HG02970 (cell line): Measurements from ENCODE around the gene VWA1.
"Not testable (repeated sequence)": the region's sequence is repeated elsewhere in the genome, so short reads cannot be mapped to it uniquely, and the experiment has no call there.

Experiments used
- ATAC-seq: cut with Tn5 transposase; IDR thresholded peaks from one replicate; pipeline ENCODE4 v1.9.1; 2021; ENCODE audit warnings: mild to moderate bottlenecking, moderate library complexity, moderate number of reproducible peaks; ENCODE audit not compliant: unreplicated experiment, low FRiP score

VWA1 gene

DNA sequence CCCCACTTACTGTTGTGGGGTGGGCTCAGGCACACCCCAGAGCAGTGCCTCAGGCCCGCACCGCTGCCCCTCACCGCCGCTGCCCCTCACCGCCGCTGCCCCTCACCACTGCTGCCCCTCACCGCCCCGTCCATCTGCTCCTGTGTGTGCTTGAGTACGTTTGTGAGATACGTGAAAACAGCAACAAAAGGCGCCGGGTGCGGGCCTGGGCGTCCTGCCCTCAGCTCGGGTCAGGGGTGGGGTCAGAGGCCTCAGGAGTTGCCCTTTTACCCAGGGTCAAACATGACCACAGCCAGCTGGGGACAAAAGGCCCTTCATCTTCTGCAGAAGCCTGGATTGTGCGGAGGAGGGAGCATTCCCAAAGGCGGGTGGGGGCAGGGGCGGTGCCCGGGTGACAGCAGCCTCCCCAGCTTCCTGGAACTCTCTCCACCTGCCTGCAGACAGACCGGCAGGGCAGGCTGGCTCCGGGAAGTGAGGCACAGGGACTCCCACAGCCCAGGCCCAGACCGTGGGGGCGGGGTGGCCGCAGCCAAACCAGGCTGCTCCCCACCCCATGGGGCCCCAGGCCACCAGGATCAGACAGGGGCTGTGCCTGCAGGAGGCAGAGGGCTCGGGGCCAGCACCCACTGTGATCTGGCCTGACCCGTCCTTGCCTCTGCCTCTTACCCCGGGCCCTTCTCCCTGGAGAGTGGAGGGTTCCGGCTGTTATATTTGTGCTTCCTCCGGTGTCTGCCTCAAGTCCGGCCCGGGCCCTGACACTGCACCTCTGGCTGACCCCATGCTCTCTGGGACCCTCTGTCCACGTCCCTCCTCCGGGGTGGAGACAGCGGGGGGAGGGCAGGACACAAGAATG is 2.3 kb upstream of the VWA1 start:
- no peak for ATAC-seq

DNA sequence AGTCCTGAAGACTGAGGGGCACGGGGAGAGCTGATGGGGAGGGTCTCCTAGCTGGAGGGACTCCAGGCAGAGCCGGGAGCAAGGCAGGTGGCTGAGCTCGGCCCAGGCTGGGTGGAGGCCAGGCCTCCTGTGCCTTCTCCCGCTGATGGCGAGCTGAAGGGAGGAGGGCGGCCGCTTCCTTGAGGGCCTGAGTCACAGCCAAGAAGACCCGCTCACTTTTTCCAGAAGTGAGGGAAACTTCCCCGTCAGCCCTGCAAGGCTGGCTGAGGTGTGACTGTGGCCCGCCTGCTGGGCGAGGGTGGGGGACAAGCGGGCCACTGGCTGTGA is 1.7 kb upstream of the VWA1 start:
- ATAC-seq = no peak

DNA sequence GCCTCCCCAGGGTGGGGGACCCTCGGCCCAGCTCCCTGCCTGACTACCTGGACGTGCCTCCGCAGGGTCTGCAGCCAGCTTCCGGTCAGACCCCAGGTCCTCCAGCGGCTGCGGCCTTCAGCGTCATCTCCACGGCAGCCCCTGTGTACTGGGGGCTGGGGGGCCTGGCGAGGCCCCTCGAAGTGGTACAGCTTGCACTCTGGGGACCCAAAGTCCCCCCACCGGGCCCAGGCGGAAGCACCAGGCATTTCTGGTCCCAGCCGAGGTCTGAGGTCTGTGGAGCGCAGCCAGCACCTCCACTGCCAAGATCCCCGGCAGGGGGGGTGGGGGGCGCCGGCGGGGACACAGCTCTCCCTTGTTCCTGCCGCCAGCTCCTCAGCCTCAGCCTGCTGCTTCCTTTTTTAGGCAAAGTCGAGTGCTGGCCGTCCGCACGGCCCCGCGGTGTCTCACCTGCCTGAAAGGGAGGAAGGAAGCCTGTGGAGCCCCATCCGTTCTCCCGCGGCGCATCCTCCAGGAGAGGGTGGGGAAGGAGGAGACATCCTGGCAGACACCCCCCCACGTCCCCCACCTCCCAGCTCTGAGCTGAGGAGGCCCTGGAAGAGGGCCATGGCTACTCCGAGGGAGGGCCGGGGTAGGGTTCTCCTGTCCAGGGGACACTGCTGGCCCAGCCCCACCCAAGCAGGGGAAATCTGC is 1.2 kb upstream of the VWA1 start:
- ATAC-seq = no peak

DNA sequence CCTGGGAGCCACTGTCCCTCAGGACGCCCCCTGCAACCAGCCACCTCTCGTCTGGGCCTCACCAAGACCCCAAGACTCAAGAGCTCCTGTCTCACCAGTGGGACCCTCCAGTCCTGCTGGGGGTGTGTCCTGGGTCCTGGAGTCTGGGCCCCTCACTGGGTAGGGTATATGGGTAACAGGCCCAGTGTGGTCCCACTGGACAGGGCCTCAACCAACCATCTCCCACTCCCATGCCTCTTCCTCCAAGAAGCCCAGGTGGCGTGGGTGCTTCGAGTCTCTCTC is 725 bp upstream of the VWA1 start:
- no peak for ATAC-seq

DNA sequence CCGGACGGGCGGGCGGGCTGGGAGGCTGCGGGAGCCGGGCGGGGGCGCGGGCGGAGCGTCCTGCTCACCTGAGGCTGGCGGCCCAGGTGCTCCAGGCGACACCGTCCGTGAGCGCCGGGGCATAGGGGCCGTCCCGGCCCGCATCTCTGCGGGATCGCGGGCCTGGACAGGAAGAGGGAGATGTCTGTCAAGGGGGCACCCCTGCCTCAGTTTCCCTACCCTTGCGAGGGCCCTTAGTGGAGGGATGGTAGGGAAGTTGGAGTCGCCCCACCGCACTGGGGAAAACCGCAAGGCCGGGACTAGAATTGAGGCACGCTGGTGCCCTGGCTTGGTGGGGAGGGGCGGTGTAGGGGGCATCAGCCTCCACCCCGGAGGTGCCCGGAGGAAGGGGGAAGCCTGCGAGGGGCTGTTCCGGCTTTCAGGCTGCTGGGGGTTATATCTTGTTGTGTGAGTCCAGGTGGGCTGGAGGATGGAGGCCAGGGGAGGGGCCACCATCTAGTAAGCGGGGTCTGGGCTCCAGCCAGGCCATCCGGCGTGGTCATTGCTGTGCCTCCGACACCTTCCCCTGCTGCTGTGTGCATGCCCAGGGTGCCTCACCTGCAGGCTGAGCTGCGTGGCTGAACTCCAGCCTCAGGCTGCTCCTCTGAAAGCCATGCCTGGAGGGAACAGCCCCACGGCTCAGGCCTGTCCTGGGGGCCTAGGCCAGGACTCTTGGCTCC is 580 bp downstream of the VWA1 start:
- ATAC-seq = no peak

DNA sequence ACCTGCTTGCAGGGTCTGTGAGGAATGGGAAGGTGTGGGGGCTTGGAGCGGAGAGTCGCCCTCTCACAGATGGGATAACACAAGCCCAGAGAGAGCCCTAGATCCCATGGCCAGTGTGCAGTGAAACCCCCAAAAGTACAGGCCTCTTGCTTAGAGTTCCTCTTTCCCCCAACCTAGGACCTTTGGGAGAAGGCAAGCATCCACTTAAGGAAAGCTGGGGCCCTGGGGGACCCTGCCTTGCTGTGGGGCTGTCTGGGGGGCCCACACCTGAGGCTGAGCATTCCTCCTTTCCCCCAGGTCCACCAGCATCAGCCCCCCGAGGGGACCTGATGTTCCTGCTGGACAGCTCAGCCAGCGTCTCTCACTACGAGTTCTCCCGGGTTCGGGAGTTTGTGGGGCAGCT is 1.1 kb downstream of the VWA1 start:
- ATAC-seq = no peak

DNA sequence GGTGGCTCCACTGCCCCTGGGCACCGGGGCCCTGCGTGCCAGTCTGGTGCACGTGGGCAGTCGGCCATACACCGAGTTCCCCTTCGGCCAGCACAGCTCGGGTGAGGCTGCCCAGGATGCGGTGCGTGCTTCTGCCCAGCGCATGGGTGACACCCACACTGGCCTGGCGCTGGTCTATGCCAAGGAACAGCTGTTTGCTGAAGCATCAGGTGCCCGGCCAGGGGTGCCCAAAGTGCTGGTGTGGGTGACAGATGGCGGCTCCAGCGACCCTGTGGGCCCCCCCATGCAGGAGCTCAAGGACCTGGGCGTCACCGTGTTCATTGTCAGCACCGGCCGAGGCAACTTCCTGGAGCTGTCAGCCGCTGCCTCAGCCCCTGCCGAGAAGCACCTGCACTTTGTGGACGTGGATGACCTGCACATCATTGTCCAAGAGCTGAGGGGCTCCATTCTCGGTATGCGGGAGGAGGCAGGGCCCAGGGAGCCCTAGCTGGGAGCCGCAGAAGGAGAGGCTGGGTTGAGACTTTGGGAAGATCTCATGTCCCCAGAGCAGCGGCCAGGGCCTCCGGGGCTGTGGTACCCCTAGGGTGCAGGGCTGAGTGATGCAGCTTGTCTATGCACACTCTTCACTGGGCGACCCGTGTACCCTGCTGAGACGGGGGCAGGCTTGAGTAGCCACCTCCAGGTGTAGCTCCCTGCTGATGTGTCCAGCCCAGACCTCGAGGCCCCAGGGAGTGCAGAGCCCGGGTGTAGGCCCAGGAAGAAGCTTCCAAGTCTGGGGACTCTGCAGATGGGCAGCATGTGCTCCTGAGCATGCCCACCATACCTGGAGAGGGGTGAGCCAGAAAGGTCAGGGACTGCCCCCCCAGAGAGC is 1.8 kb downstream of the VWA1 start:
- no peak for ATAC-seq

DNA sequence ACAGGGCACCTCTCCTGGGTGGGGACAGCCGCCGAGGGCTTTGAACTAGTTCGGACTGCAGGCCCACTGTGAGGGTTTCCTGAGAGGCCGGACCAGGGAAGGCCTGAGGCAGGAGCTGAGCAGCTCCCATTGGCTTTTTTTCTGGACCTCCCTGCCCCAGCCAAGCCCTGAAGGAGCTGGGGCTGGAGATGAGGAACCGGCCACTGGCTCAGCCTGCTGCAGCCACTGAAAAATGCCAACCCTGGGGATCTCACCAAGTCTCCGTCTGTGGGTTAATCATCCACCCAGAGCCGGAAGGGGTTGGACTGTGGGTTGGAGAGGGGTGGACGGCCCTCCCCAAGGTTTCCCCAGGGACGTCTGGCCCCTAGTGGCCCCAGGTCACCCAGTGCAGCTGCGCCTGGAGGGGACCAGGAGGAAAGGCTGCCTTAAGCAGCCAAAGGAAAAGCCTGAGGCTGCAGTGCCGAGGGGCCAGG is 2.5 kb downstream of the VWA1 start:
- no peak for ATAC-seq

DNA sequence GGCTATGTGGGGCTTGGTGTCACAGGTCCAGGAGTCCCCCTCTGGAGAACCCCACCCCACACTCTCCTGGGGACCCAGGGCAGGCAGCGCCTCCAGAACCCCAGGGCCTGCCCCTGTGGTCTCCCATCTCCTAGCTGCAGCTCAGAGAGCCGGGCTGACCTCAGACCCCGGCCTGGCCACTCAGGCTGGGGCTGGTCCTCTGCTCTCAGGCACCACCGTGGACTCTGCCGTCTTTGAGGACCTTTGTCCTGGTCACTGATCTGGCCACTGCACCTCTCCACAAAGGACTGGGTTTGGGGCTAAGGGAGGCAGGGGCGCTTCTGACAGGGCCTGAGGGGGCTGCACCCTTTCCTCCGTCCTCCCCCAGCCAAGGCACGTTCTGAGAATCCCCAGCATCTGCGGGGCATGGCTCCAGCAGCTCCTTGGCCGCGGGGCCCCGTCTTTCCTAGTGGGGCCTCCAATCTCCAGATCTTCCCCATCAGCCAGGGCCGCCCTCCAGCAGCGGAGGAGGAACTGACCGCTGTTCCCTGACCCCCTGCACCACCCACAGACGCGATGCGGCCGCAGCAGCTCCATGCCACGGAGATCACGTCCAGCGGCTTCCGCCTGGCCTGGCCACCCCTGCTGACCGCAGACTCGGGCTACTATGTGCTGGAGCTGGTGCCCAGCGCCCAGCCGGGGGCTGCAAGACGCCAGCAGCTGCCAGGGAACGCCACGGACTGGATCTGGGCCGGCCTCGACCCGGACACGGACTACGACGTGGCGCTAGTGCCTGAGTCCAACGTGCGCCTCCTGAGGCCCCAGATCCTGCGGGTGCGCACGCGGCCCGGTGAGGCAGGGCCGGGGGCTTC is 3.3 kb downstream of the VWA1 start:
- no peak for ATAC-seq

DNA sequence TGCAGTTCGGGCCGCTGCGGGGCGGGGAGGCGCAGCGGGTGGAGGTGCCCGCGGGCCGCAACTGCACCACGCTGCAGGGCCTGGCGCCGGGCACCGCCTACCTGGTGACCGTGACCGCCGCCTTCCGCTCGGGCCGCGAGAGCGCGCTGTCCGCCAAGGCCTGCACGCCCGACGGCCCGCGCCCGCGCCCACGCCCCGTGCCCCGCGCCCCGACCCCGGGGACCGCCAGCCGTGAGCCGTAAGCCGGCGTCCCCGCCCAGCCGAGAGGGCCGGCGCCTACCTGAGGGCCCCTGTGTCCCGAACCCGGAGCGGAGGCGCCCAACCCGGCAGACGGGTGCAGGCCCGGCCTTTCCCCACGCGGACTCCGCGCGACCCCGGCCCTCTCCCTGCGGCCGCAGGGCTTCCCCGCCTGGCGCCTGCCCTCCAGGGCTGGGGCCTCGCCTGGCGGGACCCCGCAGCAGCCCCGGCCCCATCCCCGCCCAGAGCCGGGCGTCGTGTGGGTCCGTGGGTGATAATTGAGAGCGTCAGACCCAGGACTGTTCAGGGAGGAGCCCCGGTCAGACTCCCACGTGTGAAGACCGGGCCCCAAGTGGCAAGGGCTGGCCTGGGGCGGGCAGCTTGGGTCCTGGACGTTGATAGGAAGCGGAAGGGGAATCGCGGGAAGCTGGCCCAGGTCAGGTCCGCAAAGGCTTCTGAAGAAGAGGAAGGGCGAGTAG is 4.2 kb downstream of the VWA1 start:
- no peak for ATAC-seq

DNA sequence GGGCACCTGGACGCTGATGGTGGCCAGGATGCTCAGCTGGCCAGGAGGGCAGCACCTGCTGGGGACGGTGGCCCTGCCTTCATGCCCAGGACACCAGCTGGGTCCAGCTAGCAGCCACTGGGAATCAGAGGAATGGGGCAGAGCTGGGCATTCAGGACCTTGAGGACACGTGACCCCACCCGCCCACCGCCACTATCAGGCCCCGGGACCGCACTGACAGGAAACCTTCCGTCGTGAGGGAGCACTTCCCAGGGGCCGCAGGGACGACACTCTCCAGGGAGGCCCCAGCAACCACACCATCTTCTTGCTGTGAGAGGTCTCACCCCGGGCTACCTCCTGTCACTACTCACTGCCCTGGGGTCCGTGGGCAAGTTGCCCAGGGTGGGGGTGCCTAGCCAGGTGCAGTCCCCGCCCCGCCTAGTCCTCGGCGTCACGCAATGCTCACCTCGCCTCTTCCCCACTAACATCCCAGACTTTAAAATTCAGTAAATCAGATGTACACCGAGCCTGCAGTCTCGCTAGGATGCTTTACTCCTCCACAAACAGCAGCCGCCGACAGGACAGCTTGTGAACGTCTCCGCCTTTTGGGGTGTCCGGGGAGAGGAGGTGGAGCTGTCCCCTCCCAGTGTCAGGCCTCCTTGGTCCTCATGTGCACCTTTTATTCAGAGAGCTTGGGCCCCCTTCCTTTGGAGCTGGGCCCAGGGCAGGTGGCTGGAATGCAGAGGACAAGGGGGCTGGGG is 4.9 kb downstream of the VWA1 start:
- ATAC-seq = no peak

DNA sequence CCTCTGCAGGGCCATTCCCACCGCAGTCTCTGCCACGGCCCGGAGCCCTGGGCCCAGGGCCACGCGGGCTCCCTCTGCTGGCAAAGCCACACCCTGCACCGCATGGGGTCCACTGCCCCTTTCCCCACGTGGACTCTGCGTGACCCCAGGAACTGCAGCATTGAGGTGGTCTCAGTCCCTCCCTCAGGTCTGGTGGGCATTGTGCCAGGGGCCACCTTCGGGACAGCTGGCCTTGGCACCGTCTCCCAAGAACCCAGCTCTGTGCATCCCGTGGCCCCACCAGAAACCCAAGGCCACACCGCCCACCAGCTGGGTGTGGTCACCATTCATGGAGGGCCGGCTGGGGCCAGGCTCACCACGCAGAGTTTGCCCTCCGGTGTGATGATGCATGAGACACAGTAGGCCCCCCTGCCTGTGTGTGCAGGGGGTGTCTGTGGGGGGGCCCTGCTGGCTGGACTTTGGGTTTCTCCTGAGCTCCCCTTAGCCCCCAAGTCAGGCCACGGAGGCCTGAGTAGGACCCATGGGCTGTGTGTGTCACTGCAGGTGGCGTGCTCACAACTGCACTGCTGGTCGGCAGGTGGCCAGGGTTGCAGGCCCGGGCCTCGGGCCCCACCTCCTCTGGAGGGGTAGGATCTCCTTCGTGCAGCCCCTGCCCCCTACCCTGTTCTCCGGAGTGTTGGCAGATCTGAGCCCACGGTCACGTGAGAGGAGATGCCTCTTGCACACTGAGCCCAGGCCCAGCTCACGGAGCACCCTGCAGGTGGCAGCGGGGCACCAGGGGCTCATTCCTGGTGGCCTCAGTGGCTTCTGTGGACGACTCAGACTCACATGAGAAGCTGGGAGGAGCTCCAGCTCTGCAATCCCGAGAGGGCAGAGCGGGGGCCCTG is 5.8 kb downstream of the VWA1 start:
- no peak for ATAC-seq

DNA sequence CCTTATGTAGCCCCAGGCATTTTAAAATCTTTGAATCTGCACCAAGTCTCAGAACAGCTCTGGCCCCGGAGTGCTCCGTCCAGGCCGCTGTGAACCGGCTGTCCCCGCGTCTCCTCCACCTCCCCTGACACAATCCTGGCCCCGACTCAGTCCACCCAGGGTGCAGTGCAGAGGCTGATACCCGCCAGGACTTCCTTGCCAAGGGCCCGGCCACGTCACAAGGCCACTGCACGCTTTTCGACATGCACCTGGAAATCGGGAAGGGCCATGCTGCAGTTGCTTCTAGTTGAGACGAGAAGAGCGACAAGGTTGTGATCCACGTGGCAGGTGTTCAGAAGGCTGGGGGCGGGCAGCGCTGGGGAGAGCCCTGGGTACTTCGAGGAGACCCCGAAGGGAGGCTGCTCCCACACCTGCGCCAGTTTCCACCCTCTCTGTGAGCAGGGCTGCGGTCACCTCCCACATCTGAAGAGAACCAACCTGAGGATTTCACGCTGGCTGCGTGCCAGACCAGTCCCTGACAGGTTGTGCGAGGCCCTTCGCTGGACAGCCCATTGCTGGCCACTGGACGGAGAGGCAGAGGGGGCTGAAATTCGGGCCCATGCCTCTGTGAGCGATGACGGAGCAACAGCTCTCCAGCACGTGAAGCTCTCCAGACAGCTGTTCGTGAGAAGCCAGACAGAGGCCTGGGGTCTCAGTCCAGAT is 6.7 kb downstream of the VWA1 start:
- no peak for ATAC-seq

DNA sequence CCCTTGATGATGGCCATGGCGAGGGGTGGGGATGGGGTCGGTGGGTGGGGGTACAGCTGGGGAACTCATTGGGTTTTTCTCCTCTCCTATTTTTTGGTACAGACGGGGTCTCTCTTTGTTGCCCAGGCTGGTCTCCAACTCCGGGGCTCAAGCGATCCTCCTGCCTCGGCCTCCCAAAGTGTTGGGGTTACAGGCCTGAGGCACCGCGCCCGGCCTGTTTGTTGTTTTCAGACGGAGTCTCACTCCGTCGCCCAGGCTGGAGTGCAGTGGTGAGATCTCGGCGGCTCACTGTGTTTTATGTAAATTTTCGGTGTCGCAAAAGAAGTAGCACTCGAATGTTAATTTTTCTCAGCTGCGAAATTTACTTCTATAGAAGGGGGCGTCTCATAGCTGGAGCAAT is 11.1 kb downstream of the VWA1 start:
- not testable (repeated sequence) for ATAC-seq

DNA sequence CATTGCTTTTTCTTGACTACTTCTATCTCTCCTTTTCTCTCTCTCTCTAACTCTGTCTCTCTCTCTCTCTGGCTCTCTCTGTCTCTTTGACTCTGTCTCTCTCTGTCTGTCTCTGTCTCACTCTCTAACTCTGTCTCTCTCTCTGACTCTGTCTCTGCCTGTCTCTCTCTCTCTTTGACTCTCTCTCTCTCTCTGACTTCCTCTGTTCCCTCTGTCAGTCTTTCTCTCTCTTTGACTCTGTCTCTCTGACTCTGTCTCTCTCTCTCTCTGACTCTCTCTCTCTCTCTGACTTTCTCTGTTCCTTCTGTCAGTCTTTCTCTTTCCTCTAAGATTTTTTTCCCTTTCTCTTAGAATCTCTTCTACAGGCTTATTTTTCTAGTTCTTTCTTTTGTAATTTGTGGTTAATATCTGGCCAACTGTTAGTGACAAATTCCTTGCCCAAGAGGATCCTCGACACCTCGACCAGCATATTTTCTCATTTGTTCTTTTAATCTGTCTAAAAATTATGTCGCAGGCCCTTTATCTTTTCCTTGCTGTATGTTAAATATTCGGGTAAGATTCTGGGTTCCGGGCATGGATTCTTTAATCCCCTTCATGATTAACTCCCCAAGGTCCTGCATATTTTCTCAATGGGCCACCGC is 13.7 kb downstream of the VWA1 start, which contains the start of gene ATAD3C:
Gene ATAD3C (plus strand): TSS at position 591 of the 641 bp plus-strand sequence. CDS start 995 bp downstream, outside the sequence.
- ATAC-seq = no peak

DNA sequence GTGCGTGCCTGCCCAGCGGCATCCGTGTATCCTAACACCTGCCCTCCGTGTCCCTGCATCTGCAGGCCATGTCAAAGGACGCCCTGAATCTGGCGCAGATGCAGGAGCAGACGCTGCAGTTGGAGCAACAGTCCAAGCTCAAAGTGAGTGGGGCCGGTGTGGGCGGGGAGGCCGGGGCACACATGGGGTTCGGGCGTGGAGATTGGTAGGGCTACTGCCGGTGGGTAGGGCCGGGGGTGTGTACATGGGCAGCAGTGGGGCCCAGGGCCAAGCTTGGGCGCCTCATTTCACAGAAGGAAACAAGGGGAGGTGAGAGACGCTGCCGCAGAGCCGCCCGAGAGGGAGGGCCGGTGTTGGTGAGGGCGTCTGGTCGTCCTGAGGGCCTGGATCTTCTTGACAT is 15.1 kb downstream of the VWA1 start:
- ATAC-seq = not testable (repeated sequence)
